Activated CD4-positive, alpha-beta T cell treated with anti-CD3 and anti-CD28 coated beads for 4 hours (primary cell): ENCODE measurements around the gene TRUB2.
"Not testable (repeated sequence)": the region's sequence is repeated elsewhere in the genome, so short reads cannot be mapped to it uniquely, and the experiment has no call there.

Experiments
- DNase-seq, 2 donors: peaks; one replicate each; pipeline ENCODE4 v3.0.0-alpha.2; 2020

The TRUB2 gene

DNA sequence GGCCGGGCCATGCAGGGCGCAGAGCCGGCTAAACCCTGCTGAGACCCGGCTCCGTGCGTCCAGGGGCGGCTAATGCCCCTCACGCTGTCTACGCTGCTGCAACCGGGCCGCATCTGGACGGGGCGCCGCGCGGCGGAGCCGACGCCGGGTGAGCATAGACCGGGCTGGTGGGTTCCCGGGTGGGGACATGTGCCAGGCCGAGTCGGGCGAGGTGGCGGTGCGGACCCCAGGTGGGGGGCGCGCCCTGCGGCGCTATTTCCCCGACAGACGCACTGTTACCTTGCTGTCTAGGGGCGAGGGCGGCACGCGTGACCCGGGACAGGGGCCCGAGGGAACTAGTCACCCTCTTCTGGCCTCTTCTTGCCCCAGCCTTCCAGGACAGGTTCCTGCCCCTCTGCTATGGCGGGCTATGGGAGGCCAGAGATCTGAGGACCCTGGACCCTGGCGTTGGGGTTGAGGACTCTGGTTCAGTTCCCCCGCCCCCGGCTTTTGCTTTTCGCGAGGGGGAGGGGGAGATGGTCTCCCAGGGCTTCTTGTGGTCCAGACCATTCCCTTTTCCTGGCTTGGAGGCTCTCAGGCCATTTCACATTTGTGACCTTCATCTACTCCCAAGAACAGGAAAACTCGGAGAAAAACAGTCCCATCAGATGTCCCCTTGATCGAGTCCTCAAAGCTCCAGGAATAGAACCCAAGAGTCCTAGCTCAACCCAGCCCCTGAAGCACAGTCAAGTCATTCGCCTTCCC is 18.6 kb upstream of the TRUB2 start:
- DNase-seq = no peak

DNA sequence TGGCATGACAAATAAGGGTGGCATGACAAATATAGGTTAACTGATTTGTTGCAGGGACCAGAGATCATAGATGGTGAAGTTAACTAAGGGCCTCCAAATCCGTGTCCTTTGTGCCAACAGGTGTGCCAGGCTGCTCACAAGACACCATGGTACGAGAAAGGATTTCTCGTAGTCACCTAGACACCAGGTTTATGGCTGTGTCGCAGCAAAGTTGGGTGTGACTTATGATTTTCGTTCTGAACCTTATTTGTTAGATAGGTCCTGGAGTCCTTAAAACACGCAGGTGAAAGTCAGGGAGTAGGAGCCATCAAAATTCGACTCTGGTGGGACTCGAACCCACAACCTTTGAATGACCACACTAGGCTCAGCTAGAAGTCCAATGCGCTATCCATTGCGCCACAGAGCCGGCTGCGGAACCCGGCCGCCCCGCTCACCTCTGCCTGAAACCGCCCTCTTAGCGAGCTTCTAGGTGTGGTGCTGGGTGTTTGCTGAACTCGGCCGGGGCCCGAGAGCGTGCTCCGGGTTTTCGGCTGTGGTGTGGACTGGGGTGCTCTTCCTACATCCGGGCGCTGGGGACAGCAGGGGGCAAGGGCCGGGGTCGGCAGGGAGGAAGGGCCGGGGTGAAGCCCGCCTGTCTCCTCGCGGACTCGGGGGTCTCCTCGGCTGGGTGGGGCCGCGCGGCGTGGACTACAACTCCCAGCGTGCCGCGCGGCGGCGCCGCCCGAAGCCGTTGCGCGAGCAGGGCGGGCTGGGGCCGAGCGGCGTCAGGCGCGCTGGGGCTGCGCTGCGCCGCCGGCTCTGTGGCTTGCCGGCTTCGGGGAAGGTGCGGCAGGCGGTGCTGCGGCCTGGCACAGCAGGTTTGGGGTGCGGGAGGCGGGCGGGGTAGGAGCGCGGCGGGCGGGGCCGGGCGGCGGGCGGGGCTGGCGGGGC is 17.8 kb upstream of the TRUB2 start, which contains the start of gene SLC27A4:
TSS of gene SLC27A4 (plus strand) at position 767 of the 930 bp plus-strand sequence. CDS start 2,606 bp downstream, outside the sequence.
- DNase-seq = peak; percentile 72 to 76

DNA sequence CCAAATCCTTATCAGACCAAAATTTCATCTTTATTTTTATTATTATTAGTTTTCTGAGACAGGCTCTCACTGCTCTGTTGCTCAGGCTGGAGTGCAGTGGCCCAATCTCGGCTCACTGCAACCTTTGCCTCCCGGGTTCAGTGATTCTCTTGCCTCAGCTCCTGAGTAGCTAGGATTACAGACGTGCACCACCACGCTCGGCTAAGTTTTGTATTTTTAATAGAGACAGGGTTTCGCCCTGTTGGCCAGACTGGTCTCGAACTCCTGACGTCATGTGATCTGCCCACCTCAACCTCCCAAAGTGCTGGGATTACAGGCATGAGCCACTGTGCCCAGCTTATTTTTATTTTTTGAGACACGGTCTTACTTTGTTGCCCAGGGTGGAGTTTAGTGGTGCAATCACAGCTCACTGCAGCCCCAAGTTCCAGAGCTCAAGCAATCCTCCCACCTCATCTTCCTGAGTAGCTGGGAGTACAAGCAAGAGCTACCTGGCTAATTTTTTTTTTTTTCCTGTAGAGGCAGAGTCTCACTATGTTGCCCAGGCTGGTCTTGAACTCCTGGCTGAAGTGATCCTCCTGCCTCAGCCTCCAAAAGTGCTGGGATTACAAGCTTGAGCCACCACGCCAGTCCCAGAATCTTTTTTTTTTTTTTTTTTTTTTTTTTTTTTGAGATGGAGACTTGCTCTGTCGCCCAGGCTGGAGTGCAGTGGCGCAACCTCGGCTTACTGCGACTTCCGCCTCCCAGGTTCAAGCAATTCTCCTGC is 16.8 kb upstream of the TRUB2 start:
- not testable (repeated sequence) for DNase-seq

GRCh38 chr9:128337936-128338335 is 15.7 kb upstream of the TRUB2 start:
- DNase-seq = no peak

- no peak for DNase-seq
These were observed 13.7 kb upstream of the TRUB2 start for GRCh38 chr9:128335914-128336313.

DNA sequence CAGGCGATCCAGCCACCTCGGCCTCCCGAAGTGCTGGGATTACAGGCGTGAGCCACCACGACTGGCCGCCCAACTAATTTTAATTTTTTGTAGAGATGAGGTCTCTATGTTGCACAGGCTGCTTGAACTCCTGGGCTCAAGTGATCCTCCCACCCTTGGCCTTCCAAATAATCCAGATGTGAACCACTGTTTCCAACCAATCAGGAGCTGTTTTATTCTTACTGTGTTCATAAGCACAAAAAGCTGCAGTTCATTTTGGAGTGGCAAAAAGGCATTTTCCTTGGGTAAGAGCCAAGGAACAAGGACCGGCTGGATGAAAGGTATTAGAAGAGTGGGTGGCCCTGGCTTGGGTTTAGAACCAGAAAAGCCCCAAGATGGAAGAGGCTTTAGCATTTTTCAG is 12.9 kb upstream of the TRUB2 start:
- DNase-seq = no peak

- no peak for DNase-seq
These were observed 11.2 kb upstream of the TRUB2 start for GRCh38 chr9:128333451-128333869.

- DNase-seq = no peak
These were observed 3.4 kb upstream of the TRUB2 start for GRCh38 chr9:128325629-128326028.

DNA sequence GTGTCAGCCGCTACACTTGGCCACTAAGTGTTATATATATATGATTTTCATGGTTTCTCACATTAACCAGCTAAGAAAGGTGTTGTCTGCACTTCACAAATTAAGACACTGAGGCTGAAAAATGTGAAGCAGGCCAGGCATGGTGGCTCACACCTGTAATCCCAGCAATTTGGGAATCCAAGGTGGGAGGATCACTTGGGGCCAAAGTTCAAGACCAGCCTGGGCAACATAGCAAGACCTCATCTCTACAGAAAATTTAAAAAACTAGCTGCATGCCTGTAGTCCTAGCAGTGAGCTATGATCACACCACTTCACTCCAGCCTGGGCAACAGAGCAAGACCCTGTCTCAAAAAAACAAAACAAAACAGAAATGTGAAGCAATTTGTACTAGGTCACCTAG is 2.2 kb upstream of the TRUB2 start:
- no peak for DNase-seq

DNA sequence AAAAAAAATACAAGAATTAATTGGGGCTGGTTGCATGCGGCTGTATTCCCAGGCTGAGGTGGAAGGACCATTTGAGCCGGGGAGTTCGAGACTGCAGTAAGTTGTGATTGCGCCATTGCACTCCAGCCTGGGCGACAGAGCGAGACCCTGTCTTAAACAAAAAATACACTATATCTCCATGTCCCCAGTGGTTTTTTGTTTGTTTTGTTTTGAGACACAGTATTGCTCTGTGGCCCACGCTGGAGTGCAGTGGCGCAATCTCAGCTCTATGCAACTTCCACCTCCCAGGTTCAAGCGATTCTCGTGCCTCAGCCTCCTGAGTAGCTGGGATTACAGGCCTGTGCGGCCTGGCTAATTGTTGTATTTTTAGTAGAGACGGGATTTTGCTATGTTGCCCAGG is 1.5 kb upstream of the TRUB2 start:
- DNase-seq = no peak

DNA sequence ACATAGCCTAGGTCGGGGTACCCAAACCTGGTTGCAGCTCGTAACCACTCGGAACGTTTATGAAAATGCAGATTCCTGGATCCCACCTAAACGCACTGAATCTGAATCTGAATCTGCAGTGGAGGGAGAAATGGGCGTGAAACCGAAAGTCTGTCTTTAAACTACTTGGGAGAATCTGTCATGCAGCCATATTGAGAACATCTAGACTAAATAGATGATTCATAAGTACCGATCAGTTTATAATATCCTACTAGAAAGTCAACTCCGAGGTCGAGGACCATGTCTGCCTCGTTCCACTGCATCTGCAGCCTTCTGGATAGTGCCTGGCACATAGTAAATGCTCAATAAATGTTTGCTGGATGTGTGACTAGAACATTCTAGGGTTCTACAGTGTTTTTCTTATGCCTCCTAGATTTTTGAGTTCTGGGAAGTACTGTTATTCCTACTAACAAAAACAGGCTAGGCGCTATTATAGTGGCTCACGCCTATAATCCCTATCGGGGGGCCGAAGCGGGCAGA is 1.0 kb upstream of the TRUB2 start:
- DNase-seq = no peak

GRCh38 chr9:128321879-128322403 is 306 bp downstream of the TRUB2 start:
- DNase-seq = no peak

- no peak for DNase-seq
These were observed 904 bp downstream of the TRUB2 start for GRCh38 chr9:128321343-128321742.

GRCh38 chr9:128317629-128318028 is 4.6 kb downstream of the TRUB2 start:
- no peak for DNase-seq

DNA sequence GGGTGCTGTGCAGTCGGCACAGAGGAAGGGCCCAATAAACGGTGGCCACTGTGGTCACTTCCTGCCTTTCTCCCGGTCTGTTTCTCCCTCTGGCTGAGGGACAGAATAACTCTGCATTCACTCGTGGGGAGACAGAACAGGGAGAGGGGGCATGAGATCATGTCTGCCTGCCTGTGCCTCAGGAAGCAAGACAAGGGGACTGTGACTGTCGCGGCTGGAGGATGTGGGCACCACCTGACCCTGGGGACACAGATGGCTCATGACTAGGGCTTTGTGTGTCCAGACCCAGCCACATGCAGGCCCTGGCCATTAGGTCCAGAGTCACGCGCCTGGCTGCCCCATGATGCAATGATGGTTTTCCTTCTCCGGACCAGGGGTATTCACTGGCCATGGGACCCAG is 5.8 kb downstream of the TRUB2 start:
- no peak for DNase-seq

DNA sequence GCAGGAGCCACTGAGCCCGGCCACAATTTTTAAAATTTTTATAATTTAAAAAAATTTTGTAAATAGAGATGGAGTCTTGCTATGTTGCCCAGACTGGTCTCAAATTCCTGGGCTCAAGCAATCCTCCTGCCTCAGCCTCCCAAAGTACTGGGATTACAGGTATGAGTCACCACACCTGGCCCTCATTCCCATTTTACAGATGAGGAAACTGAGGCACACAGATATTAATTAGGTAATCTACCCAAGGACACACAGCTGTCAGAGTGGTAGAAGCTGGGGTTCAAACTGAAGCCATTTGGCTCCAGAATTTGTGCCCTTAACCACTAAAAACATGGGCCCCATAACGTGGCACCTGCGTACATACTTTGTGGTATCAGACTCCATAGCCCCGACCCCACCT is 7.5 kb downstream of the TRUB2 start:
- DNase-seq = no peak

- DNase-seq = no peak
These were observed 11.8 kb downstream of the TRUB2 start for GRCh38 chr9:128310461-128310860.

- no peak for DNase-seq
These were observed 12.7 kb downstream of the TRUB2 start for GRCh38 chr9:128309551-128309950.

DNA sequence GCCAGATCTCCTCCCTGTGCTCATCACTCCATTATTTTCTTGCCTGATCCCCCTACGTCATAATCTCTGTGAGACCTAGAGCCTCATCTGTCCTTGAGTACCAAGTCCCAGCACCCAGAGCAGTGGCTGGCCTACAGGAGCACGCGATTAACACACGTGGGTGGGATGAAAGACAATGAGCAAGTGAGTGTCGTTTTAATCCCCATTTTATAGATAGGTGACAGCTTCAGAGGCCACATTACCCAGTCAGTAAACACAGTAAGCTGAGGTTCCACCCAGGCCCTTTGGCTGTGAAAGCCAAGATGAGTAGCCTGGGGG is 17.3 kb downstream of the TRUB2 start:
- DNase-seq = no peak

DNA sequence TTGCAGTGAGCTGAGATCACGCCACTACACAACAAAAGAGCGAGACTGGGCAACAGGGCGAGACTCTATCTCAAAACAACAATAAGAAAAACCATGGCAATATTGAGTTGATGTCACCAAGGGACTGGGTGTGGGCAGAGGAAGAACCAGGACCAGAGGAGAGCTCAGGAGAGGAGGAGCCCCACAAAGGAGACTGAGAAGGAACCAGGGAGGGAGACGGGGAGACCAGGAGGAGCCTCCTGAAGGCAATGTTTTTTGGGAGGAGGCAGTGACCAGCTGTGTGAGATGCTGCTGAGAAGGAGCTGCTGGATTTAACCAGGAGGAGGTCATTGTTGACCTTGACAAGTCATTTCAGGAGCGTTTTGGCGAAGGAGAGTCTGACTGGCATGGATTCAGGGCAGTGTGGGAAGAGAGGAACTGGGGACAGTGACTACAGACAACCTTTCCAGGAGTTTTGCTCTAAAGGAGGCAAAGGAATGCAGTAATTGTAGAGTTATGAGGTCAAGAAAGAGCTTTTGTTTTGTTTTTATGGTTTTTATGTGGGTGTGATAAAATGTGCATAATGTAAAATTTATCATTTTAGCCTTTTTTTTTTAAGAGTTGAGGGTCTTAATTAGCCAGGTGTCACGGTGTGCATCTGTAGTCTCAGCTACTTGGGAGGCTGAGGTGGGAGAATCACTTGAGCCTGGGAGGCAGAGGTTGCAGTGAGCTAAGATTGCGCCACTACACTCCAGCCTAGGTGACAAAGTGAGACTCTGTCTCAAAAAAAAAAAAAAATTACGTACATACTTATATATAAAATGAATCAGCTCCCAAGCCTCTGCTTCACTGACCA is 17.9 kb downstream of the TRUB2 start:
- no peak for DNase-seq

DNA sequence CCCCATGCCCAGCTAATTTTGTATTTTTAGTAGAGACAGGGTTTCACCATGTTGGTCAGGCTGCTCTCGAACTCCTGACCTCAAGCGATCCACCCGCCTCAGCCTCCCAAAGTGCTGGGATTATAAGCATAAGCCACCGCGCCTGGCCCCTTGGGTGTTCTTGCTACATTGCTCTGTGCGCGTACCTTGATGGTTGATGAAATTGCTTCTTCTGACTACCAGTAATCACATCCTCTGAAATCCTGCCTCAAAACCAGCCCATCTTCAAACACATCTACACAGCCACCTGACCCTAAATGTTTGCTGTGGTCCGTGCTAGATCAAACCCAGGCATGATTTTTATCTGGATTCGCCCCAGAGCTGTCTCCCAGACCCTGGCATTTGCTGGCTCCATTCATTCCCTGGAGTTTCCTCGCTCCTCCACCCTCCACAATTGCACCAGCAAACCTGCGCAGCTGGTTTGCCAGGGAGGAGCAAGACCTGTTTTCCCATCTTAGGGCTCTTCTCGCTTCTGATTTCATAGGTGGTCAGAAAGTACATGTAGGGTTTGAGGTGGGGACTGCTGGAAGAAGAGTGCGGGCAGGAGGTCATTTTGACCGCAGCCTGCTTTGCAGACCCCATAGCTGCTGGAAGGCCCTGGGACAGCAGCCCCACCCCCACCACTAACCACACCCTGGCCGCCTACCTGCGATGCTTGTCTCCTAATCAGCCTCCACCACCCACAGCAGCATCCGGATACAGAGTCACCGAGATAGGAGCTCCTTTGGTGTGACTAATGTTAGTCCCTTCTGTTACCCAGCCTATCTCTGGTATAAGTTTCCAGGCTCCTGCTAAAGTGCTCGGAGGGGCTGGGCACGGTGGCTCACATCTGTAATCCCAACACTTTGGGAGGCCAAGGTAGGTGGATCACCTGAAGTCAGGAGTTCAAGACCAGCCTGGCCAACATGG is 23.4 kb downstream of the TRUB2 start:
- DNase-seq = no peak
